ENCODE measurements around the gene VSIG4. TPM values are rescaled to one million over a fixed set of nuclear protein-coding genes. Genes with fewer than 3 reads are reported as not detected.

VSIG4 gene
- total and polyA plus RNA-seq, 2 of the 8 experiments (the other 6 are each of a cell fraction or from before 2014, with no cell fraction given), result not detected

DNA sequence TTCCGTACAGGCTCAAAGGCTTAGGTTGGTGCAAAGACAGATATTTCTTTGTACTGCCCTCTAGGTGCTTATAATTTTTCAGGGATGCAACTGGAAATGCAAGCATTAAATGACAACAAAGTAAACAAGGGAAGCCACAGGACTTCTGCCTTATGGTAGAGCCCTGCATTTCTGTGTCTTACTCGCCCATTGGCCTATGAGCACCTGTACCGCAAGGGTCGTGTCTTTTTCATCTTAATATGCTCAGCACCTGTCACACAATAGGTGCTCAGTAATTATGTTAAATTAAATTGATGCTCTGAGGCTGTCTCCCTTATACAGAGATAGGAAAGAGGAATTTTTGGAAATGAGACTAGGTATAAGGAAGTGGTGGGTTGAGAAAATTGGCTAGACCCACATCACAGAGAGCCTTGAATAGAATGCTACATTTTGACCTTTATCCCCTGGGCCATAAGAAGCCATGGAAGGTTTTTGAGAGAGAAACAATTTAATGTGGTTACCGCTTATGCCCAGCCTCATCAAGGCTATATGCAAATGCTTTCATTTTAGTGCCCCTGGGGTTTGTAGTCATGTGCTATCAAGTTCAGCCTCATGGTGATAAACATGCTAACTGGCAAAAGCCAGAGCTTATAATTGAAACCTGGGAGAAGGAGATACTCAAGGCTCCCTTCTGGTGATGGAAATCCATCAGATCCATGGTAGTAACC is 16.3 kb downstream of the VSIG4 start:
- TF ChIP-seq SRF (IDR thresholded peaks at IDR 0.05; ENCODE audit: low read depth, low read length) (no peak), EZH2 (IDR thresholded peaks at IDR 0.05; ENCODE audit: low read depth, low read length, severe bottlenecking) (no peak), PHF8 (conservative IDR thresholded peaks at IDR 0.05; ENCODE audit: low read depth, low read length) (no peak), BACH1 (IDR thresholded peaks at IDR 0.05; ENCODE audit: low read length) (no peak), MAFK (IDR thresholded peaks at IDR 0.05; ENCODE audit: low read depth, low read length) (no peak), RBBP5 (IDR thresholded peaks at IDR 0.05; ENCODE audit: borderline replicate concordance, low read depth, low read length) (no peak), BCL11A (IDR thresholded peaks at IDR 0.05; ENCODE audit: low read depth in 2 of 2, low read length in 2 of 2) (no peak), HDAC2 (IDR thresholded peaks at IDR 0.05; ENCODE audit: borderline replicate concordance in 1 of 2, low read depth in 2 of 2, low read length in 2 of 2) (no peak), POLR2AphosphoS5 (IDR thresholded peaks at IDR 0.05; ENCODE audit: low read depth, low read length) (no peak), GTF2F1 (IDR thresholded peaks at IDR 0.05; ENCODE audit: borderline replicate concordance, low read depth, low read length) (no peak)
- TF ChIP-seq, protein P1, sequence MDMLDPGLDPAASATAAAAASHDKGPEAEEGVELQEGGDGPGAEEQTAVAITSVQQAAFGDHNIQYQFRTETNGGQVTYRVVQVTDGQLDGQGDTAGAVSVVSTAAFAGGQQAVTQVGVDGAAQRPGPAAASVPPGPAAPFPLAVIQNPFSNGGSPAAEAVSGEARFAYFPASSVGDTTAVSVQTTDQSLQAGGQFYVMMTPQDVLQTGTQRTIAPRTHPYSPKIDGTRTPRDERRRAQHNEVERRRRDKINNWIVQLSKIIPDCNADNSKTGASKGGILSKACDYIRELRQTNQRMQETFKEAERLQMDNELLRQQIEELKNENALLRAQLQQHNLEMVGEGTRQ (IDR thresholded peaks at IDR 0.05; ENCODE audit: low read length), result no peak
- Histone ChIP-seq H3K56ac (replicated peaks; ENCODE audit: insufficient read length, low read depth, low read length) (no peak overlapping the region), H2AFZ (ENCODE audit: low read length) (no peak overlapping the region), H2BK5ac (ENCODE audit: low read depth, low read length) (no peak overlapping the region), H3K4me2 (ENCODE audit: insufficient read depth in 1 of 2, low read depth in 2 of 2, low read length in 2 of 2) (no peak overlapping the region), H4K8ac (ENCODE audit: extremely low read depth, insufficient read depth, low read length) (no peak overlapping the region), H2BK120ac (replicated peaks; ENCODE audit: low read depth, low read length) (no peak overlapping the region), H3K27ac (ENCODE audit: low read depth, low read length) (no peak overlapping the region), H3K23ac (ENCODE audit: insufficient read length) (no peak overlapping the region), H2BK20ac (ENCODE audit: low read length) (no peak overlapping the region), H3K36me3 (ENCODE audit: control insufficient read depth in 2 of 4, insufficient read depth in 4 of 4, low read length in 3 of 4) (no peaks in the 10 kb centered on the region), H3K9me3 (ENCODE audit: insufficient read depth in 2 of 2, low read depth in 1 of 2, low read length in 1 of 2) (peaks cover 0 to 35% of the 10 kb centered on the region in 2 experiments; a peak in 1 of 4 replicates), H3K14ac (ENCODE audit: insufficient read length) (no peak overlapping the region), H3K9ac (replicated peaks in 1 of 4; ENCODE audit: extremely low read depth in 1 of 4, low read depth in 3 of 4, low read length in 3 of 4) (no peak overlapping the region), H3K4me3 (ENCODE audit: extremely low read depth in 1 of 4, insufficient read depth in 2 of 4, low read depth in 3 of 4, low read length in 4 of 4) (no peak overlapping the region), H3K4ac (replicated peaks; ENCODE audit: insufficient read length, low read depth, low read length) (no peak overlapping the region), H4K91ac (replicated peaks; ENCODE audit: insufficient read length, low read length) (no peak overlapping the region), H3K27me3 (replicated peaks in 1 of 4; ENCODE audit: control insufficient read depth in 3 of 4, extremely low read depth in 1 of 4, insufficient read depth in 3 of 4, low read length in 3 of 4) (no peaks in the 10 kb centered on the region), H2BK15ac (ENCODE audit: low read length) (no peak overlapping the region), H3K79me1 (ENCODE audit: low read depth, low read length) (no peaks in the 10 kb centered on the region), H3K23me2 (ENCODE audit: low read depth, low read length) (no peaks in the 10 kb centered on the region), H2BK12ac (ENCODE audit: low read depth, low read length) (no peak overlapping the region), H3K4me1 (replicated peaks in 1 of 4; ENCODE audit: control insufficient read depth in 3 of 4, insufficient read depth in 4 of 4, low read length in 3 of 4) (no peaks in the 10 kb centered on the region), H4K20me1 (replicated peaks in 1 of 2; ENCODE audit: control insufficient read depth in 1 of 2, insufficient read depth in 2 of 2, low read length in 2 of 2) (no peaks in the 10 kb centered on the region), H3K79me2 (ENCODE audit: control insufficient read depth in 1 of 2, insufficient read depth in 2 of 2, low read length in 2 of 2) (no peaks in the 10 kb centered on the region), H4K5ac (ENCODE audit: insufficient read length, low read depth, low read length) (no peak overlapping the region), H2AK5ac (ENCODE audit: low read depth, low read length) (no peak overlapping the region), H3K18ac (ENCODE audit: extremely low read depth, low read length) (no peak overlapping the region)
- DNase-seq (ENCODE audit: low read depth in 1 of 2, low spot score in 2 of 2) (no peak), FAIRE-seq (no peak)
- POLR2A ChIA-PET (ENCODE audit: partially characterized antibody), result no interaction called here
- CTCF ChIA-PET (ENCODE audit: partially characterized antibody), result interaction anchor here (0.8 kb wide), 1 partner anchor 208 kb away, joined by 3 read pairs; no protein-coding TSS in a partner anchor
- WGBS, 2 experiments (ENCODE audit: extremely low coverage in 1 of 2, insufficient coverage in 1 of 2, insufficient read length in 1 of 2, insufficient replicate concordance in 2 of 2, low coverage in 1 of 2, low lambda C conversion rate in 2 of 2, missing lambda C conversion rate in 1 of 2), result 87% methylated on average over 5 of the region's 5 CpGs; no CpG with 5 or more reads in 1 of the 2 experiments

Measured in H1 (cell line).